K562 (cell line): ENCODE results near the gene AMN1. TPM values are rescaled to one million over a fixed set of nuclear protein-coding genes. Genes with fewer than 3 reads are reported as not detected.

Experiments
- BHLHE40 ChIP-seq: IDR thresholded peaks from 2 replicates; pipeline ENCODE4 v1.6.1; 2011; ENCODE audit warnings: low read length, improper control_type of control experiment
- ELK1 ChIP-seq: sonication (generic); formaldehyde crosslinking; IDR thresholded peaks from 2 replicates; pipeline ENCODE4 v1.8.1; 2022; ENCODE audit warnings: missing genetic modification reagents
- EP400 ChIP-seq: fragments of 450-650 bp; IDR thresholded peaks from 2 replicates; pipeline ENCODE4 v1.6.1; 2017; ENCODE audit warnings: antibody characterized with exemption, mild to moderate bottlenecking, moderate library complexity
- ETV5 ChIP-seq: sonication (generic); formaldehyde crosslinking; IDR thresholded peaks from 2 replicates; pipeline ENCODE4 v1.4.0; 2020; ENCODE audit warnings: low read depth, mild to moderate bottlenecking, missing genetic modification reagents
- GTF2E2 ChIP-seq: fragments of 200-800 bp; sonication (Bioruptor generic); IDR thresholded peaks from 2 replicates; pipeline ENCODE4 v1.6.1; 2016; ENCODE audit warnings: missing genetic modification characterization, missing compliant biosample characterization
- KAT2B ChIP-seq: IDR thresholded peaks from one replicate; pipeline ENCODE4 v1.6.1; 2012; ENCODE audit warnings: low read depth, mild to moderate bottlenecking, control low read depth, inconsistent platforms, low read length, moderate library complexity
- MAFF ChIP-seq: IDR thresholded peaks from 2 replicates; pipeline ENCODE4 v1.6.1; 2012; ENCODE audit warnings: low read length, improper control_type of control experiment
- MEF2D ChIP-seq: conservative IDR thresholded peaks from 2 replicates; pipeline ENCODE4 v1.6.1; 2016; ENCODE audit warnings: low read depth, missing genetic modification characterization, missing compliant biosample characterization
- MLLT1 ChIP-seq, 2 experiments: fragments of 450-650 bp; IDR thresholded peaks; 2 replicates each; pipeline ENCODE4 v1.6.1; 2016
- MXD1 ChIP-seq: fragments of 250-450 bp; sonication (Bioruptor Pico); IDR thresholded peaks from 2 replicates; pipeline ENCODE4 v1.8.0; 2021; ENCODE audit warnings: borderline replicate concordance, mild to moderate bottlenecking, moderate library complexity; ENCODE audit not compliant: poor library complexity, severe bottlenecking
- NBN ChIP-seq: fragments of 450-650 bp; IDR thresholded peaks from 2 replicates; pipeline ENCODE4 v1.6.1; 2016; ENCODE audit warnings: low read depth, mild to moderate bottlenecking
- NFRKB ChIP-seq: fragments of 450-650 bp; IDR thresholded peaks from 2 replicates; pipeline ENCODE4 v1.6.1; 2016; ENCODE audit warnings: low read depth
- POLR2H ChIP-seq: IDR thresholded peaks from 2 replicates; pipeline ENCODE4 v1.6.1; 2016; ENCODE audit warnings: missing genetic modification characterization, low read depth, mild to moderate bottlenecking, control low read depth, missing compliant biosample characterization, moderate library complexity
- SMARCE1 ChIP-seq: fragments of 450-650 bp; IDR thresholded peaks from 2 replicates; pipeline ENCODE4 v1.7.1; 2016; ENCODE audit warnings: mild to moderate bottlenecking
- THRB ChIP-seq: fragments of 450-650 bp; formaldehyde crosslinking; conservative IDR thresholded peaks from 2 replicates; pipeline ENCODE4 v1.4.0; 2022; ENCODE audit warnings: mild to moderate bottlenecking, missing genetic modification characterization
- U2AF2 ChIP-seq: fragments of 200-400 bp; formaldehyde crosslinking; optimal IDR thresholded peaks from 2 replicates; pipeline ENCODE3; 2017; ENCODE audit warnings: low read depth, mild to moderate bottlenecking, low read length
- USF1 ChIP-seq: sonication (generic); formaldehyde crosslinking; IDR thresholded peaks from 2 replicates; pipeline ENCODE4 v1.9.0; 2022; ENCODE audit warnings: mild to moderate bottlenecking, missing genetic modification reagents
- ZNF140 ChIP-seq: fragments of 250-450 bp; sonication (Bioruptor Pico); IDR thresholded peaks from 2 replicates; pipeline ENCODE4 v1.8.0; 2021; ENCODE audit warnings: moderate library complexity, mild to moderate bottlenecking, inconsistent platforms
- ZNF280B ChIP-seq: fragments of 250-450 bp; sonication (Bioruptor Pico); IDR thresholded peaks from 2 replicates; pipeline ENCODE4 v1.5.1; 2021; ENCODE audit warnings: mild to moderate bottlenecking
- ZNF512 ChIP-seq: IDR thresholded peaks from 2 replicates; pipeline ENCODE4 v1.6.1; 2016; ENCODE audit warnings: missing genetic modification characterization, missing compliant biosample characterization
- polyA plus RNA-seq, 8 experiments: library from polyadenylated mRNA; depleted of rRNA in 4 of 8; stranded (reverse) in 5 of 8; unstranded in 3 of 8; fragments of >200 nt; fragmentation: Nextera tagmentation in 2 of 8; fragmentation: Illumina TruSeq in 1 of 8; extraction: Ambion mirVana in 2 of 8; extraction: Trizol in 1 of 8; gene quantifications; 2 replicates each; pipeline versions ENCODE4 v1.2.1 to v1.2.3, GENCODE V29; 2011 to 2014; ENCODE audit warnings: inconsistent platforms in 1 of 8, missing spikeins in 1 of 8
- total RNA-seq, 7 experiments: library from RNA; depleted of rRNA in 6 of 7; stranded (reverse); fragments of >200 nt in 6 of 7; fragmentation: Illumina TruSeq in 2 of 7; extraction: Trizol in 2 of 7; gene quantifications; 2 replicates each; pipeline versions ENCODE4 v1.2.1 to v1.2.3, GENCODE V29; 2011 to 2021; ENCODE audit warnings: low replicate concordance in 1 of 7

Gene AMN1
- total and polyA plus RNA-seq, 9 of the 15 experiments (the other 6 are each of a cell fraction or from before 2014, with no cell fraction given) = 5.2 to 27.6 (median 13.0) TPM

- TF ChIP-seq ETV5 (peak; percentile 99), MEF2D (tag) (peak; percentile 69), MXD1 (CRISPR knock-in tag) (no peak), KAT2B (no peak), THRB (CRISPR knock-in tag) (no peak), POLR2H (tag) (no peak), EP400 (peak; percentile 82), NBN (peak; percentile 90), U2AF2 (no peak), ELK1 (CRISPR knock-in tag) (no peak), ZNF280B (CRISPR knock-in tag) (no peak), ZNF512 (tag) (no peak), USF1 (CRISPR knock-in tag) (no peak), BHLHE40 (peak; percentile 92), NFRKB (peak; percentile 93), GTF2E2 (tag) (no peak), MLLT1 (IDR thresholded peaks at IDR 0.05) (peak in 1 of 2 experiments; percentile 60; a peak in 2 of 4 replicates), ZNF140 (CRISPR knock-in tag) (no peak), SMARCE1 (peak; percentile 96), MAFF (peak; percentile 86)
These were observed 20.3 kb upstream of the AMN1 start (continued) for GRCh38 chr12:31749024-31749704.
